ENCODE results near the gene C16orf46.

DNA sequence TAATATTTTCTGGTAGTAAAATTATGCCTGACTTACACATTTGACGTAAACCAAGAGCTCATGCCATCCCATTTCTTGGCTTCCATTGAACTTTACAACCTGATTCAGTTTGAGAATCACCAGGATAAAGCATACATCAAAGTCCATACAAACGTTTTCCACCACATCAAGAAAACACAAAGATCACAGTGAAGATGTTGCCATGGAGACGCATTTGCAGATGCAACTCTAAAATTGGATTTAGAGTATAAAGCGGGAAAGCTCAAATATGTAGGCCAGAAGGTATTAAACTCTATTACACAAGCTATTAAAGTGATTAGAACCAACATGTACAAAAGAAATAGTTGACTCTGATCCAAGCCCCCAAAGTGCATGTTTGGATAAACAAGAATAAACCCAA is 10.4 kb downstream of the C16orf46 start:
- TF ChIP-seq, protein P1, sequence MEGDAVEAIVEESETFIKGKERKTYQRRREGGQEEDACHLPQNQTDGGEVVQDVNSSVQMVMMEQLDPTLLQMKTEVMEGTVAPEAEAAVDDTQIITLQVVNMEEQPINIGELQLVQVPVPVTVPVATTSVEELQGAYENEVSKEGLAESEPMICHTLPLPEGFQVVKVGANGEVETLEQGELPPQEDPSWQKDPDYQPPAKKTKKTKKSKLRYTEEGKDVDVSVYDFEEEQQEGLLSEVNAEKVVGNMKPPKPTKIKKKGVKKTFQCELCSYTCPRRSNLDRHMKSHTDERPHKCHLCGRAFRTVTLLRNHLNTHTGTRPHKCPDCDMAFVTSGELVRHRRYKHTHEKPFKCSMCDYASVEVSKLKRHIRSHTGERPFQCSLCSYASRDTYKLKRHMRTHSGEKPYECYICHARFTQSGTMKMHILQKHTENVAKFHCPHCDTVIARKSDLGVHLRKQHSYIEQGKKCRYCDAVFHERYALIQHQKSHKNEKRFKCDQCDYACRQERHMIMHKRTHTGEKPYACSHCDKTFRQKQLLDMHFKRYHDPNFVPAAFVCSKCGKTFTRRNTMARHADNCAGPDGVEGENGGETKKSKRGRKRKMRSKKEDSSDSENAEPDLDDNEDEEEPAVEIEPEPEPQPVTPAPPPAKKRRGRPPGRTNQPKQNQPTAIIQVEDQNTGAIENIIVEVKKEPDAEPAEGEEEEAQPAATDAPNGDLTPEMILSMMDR (IDR thresholded peaks at IDR 0.05; ENCODE audit: borderline replicate concordance, extremely low read depth, low read length, poor library complexity, severe bottlenecking), result no peak
- no peak for TF ChIP-seq EZH2 (IDR thresholded peaks at IDR 0.05; ENCODE audit: borderline replicate concordance, low read depth, low read length, severe bottlenecking)
